ENCODE measurements around the gene BORCS6. TPM values are rescaled to one million over a fixed set of nuclear protein-coding genes. Genes with fewer than 3 reads are reported as not detected.

BORCS6 gene
- total and polyA plus RNA-seq, 9 of the 15 experiments (the other 6 are each of a cell fraction or from before 2014, with no cell fraction given) = 0.01 to 7.4 (median 2.3) TPM

DNA sequence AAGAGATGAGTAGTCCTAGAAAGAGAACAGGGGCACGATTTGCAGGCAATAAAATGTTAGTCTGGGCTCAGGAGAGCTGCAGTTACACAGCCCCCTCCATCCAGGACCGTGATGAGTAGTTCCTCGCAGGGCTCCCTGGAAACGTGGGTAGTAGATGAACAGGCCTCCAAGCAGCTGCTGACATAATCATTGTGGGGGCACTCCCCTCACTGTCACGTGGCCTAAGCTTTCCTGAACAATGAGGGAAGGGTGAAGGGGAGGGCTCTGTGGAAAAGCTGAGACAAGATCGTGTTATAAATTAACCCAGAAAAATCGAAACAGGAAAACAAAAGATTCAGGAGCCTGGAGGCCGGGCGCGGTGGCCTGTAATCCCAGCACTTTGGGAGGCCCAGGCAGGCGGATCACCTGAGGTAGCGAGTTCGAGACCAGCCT lies 36.4 kb downstream of the BORCS6 start (continued):
- TF ChIP-seq, protein P1, sequence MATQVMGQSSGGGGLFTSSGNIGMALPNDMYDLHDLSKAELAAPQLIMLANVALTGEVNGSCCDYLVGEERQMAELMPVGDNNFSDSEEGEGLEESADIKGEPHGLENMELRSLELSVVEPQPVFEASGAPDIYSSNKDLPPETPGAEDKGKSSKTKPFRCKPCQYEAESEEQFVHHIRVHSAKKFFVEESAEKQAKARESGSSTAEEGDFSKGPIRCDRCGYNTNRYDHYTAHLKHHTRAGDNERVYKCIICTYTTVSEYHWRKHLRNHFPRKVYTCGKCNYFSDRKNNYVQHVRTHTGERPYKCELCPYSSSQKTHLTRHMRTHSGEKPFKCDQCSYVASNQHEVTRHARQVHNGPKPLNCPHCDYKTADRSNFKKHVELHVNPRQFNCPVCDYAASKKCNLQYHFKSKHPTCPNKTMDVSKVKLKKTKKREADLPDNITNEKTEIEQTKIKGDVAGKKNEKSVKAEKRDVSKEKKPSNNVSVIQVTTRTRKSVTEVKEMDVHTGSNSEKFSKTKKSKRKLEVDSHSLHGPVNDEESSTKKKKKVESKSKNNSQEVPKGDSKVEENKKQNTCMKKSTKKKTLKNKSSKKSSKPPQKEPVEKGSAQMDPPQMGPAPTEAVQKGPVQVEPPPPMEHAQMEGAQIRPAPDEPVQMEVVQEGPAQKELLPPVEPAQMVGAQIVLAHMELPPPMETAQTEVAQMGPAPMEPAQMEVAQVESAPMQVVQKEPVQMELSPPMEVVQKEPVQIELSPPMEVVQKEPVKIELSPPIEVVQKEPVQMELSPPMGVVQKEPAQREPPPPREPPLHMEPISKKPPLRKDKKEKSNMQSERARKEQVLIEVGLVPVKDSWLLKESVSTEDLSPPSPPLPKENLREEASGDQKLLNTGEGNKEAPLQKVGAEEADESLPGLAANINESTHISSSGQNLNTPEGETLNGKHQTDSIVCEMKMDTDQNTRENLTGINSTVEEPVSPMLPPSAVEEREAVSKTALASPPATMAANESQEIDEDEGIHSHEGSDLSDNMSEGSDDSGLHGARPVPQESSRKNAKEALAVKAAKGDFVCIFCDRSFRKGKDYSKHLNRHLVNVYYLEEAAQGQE (IDR thresholded peaks at IDR 0.05; ENCODE audit: borderline replicate concordance) = 0 out of 2 replicates have a peak, but pooled peaks have one; percentile 12
- TF ChIP-seq, protein P1 (CRISPR knock-in tag; IDR thresholded peaks at IDR 0.05; ENCODE audit: low read depth) = no peak
- TF ChIP-seq ZBTB7A (IDR thresholded peaks at IDR 0.05; ENCODE audit: borderline replicate concordance, control insufficient read depth, low read depth, low read length) (0 out of 2 replicates have a peak, but pooled peaks have one; percentile 12), MAX (CRISPR knock-in tag; IDR thresholded peaks at IDR 0.05) (0 out of 2 replicates have a peak, but pooled peaks have one; percentile 25), KDM5B (IDR thresholded peaks at IDR 0.05; ENCODE audit: insufficient replicate concordance, low read depth, low read length) (peak; percentile 31), EP400 (IDR thresholded peaks at IDR 0.05) (0 out of 2 replicates have a peak, but pooled peaks have one; percentile 21), JUN (IDR thresholded peaks at IDR 0.05; ENCODE audit: borderline replicate concordance, low read depth, low read length) (no peak; the same call in 1 of the 2 replicates), JUN (CRISPR knock-in tag; IDR thresholded peaks at IDR 0.05; ENCODE audit: borderline replicate concordance) (no peak), ZNF274 (IDR thresholded peaks at IDR 0.05; ENCODE audit: borderline replicate concordance, low read depth, low read length) (no peak), USF2 (CRISPR knock-in tag; IDR thresholded peaks at IDR 0.05) (peak; percentile 87), RAD51 (IDR thresholded peaks at IDR 0.05; ENCODE audit: borderline replicate concordance, low read depth) (peak; percentile 86), EGR1 (conservative IDR thresholded peaks at IDR 0.05) (peak; percentile 32), CBFA2T2 (conservative IDR thresholded peaks at IDR 0.05) (peak; percentile 41; the same call in 1 of the 2 replicates)
- TF ChIP-seq, protein P2, sequence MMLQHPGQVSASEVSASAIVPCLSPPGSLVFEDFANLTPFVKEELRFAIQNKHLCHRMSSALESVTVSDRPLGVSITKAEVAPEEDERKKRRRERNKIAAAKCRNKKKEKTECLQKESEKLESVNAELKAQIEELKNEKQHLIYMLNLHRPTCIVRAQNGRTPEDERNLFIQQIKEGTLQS (IDR thresholded peaks at IDR 0.05) = peak; percentile 42; the same call in 1 of the 2 replicates
- TF ChIP-seq, protein P2 (CRISPR knock-in tag; conservative IDR thresholded peaks at IDR 0.05) = no peak
